C4-2B (cell line): ENCODE measurements around the gene IQGAP2.

Experiments used
- ZFX ChIP-seq: fragments of 450-650 bp; IDR thresholded peaks from 2 replicates; pipeline ENCODE4 v1.6.1; 2017
- TF ChIP-seq, protein P1 (sequence below): fragments of 450-650 bp; conservative IDR thresholded peaks from 2 replicates; pipeline ENCODE4 v1.5.1; 2017; ENCODE audit warnings: mild to moderate bottlenecking

- TF ChIP-seq, protein P1, sequence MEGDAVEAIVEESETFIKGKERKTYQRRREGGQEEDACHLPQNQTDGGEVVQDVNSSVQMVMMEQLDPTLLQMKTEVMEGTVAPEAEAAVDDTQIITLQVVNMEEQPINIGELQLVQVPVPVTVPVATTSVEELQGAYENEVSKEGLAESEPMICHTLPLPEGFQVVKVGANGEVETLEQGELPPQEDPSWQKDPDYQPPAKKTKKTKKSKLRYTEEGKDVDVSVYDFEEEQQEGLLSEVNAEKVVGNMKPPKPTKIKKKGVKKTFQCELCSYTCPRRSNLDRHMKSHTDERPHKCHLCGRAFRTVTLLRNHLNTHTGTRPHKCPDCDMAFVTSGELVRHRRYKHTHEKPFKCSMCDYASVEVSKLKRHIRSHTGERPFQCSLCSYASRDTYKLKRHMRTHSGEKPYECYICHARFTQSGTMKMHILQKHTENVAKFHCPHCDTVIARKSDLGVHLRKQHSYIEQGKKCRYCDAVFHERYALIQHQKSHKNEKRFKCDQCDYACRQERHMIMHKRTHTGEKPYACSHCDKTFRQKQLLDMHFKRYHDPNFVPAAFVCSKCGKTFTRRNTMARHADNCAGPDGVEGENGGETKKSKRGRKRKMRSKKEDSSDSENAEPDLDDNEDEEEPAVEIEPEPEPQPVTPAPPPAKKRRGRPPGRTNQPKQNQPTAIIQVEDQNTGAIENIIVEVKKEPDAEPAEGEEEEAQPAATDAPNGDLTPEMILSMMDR: no peak
- TF ChIP-seq ZFX: no peak
Observed at GRCh38 chr5:76604838-76605237, 201.8 kb downstream of the IQGAP2 start.
